Stimulated activated CD4-positive, alpha-beta T cell treated with anti-CD3 and anti-CD28 coated beads, Interleukin-4, amount 100 ng/mL, for 1 hour (primary cell): Measurements from ENCODE around the gene RND2.
A peak's percentile ranks its signal among the peaks of the same experiment; 100 is the strongest.
"Not testable (repeated sequence)": the region's sequence is repeated elsewhere in the genome, so short reads cannot be mapped to it uniquely, and the experiment has no call there.

Experiments used
- DNase-seq: peaks from one replicate; pipeline ENCODE4 v3.0.0-alpha.2; 2020

RND2 gene

DNA sequence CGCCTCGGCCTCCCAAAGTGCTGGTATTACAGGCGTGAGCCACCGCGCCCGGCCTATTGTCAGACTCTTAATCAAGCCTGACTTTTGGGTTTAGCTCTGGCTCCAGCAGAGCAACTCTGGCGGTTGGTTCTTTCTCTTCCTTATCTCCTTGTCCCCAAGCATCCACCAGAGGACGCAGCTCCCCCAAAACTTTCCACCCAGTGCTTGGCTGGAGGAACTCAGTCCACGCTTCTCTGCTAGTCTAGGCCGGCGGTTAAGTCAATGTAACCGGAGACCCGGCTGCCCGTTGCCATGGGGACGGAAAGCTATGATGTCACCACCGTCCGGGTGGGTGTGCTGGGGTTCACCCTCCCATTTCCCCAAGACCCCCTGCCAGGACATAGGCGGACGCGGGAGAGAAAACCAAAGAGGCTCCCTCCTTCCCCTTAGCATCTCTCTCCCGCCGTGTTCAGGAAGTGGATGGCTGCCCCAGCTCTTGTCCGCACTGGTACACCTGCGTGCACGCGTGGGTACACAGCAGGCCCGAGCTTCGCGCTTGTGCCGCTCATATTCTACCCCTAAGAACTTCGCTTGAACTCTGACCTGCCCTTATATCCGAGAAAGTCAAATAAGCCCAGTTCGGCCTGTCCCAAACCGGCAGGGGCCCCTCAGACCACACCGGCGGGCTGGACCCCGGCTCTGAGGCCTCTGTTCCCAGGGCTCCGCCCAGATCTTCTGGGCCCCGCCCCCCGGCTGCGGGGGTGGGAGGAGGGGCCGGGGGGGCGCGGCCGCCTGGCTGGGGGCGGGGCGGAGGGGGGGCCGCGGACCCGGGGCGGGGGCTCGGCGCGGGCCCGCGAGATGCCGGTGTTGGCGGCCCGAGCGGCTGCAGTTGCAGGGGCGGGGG, at the start of gene RND2:
Gene RND2 (plus strand): TSS at position 825 of the 883 bp plus-strand sequence. CDS start 117 bp downstream, outside the sequence.
- peak; percentile 74 for DNase-seq

DNA sequence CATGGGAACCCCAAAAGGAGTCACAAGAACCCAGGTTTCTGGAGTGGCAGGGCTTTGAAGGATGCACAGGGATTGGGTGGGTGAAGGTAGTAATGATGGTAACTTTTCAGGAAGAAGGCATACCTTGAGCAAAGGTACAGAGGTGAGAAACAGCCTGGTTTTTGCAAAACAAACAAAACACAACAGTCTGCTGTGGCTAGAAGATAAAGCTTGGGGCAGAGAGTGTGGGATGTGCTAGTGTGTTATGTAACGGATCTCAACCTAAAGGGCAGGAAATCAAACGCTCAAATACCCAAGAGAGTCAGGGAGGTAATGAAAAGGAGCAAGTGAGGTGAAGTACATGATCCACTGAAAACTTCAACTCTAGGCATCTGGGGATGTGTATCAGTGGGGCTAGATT, 49.8 kb upstream of the RND2 start:
- no peak for DNase-seq

- DNase-seq, result not testable (repeated sequence)
These were observed 49.3 kb upstream of the RND2 start for GRCh38 chr17:42975701-42976100.

DNA sequence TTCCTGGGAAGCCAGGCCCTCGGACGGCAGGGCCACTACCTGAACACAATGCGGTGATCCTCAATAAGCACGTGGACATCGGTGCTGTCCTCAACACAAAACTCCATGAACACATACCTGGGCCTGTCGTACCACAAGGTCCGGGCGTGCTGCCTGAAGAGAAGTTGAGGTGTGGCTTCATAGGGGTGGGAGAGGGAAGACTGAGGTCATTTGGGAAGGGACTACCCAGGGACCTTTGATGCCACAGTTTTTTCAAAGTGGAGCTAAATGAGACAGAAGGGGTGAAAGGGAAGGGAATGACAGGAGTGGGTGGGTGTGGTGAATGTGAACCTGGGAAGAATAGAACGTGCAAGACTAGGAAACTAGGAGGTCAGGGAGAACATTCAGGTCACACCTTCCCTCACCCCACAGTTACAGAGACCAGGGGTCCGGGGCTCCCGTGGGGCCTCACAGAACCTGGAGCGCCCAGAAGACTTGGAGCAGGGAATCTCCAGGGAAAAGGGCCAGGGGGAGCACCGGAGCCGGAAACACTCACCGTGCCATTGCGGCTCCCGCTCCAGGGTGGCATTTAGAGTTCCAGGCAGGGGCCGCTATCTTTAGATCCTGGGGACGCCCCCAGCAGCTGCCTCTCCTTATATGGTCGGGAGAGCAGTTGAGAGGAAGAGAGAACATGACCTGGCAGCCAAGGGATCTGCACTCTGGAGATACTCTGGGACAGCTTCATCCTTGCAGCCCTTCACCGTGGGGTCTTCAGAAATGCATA, 45.3 kb upstream of the RND2 start, which contains the start of gene PTGES3L:
Gene PTGES3L (minus strand): TSS at position 570 of the 763 bp plus-strand sequence. CDS start 27 bp downstream, at position 543.
- DNase-seq, result peak; percentile 20

DNA sequence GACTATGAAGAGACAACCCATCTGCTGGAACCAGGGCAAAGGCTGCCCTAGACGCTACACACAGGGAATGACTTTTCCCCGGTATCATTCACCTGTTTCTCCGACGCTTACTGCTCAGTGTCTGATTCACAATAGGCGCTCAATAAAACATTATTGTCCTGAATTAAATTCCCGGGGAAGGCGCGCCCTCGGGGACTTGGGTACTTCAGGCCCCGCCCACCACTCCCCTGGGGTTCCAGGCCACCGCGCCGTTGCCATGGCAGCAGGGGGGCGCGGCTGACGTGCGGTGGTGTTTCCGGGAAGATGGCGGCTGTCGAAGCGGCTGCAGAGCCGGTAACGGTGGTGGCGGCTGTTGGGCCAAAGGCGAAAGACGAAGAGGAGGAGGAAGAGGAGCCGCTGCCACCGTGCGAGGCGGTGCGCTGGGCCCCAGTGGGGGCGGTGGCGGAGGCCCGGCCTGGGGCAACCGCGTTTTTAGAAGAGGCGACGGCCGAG, 44.7 kb upstream of the RND2 start, which contains the start of gene RUNDC1:
Gene RUNDC1 (plus strand): TSS at position 292 of the 492 bp plus-strand sequence. CDS start 12 bp downstream, at position 304.
- peak; percentile 92 for DNase-seq

- DNase-seq, result peak; percentile 63
These were observed 44.1 kb upstream of the RND2 start for GRCh38 chr17:42980766-42981397.

- no peak for DNase-seq
These were observed 42.8 kb upstream of the RND2 start for GRCh38 chr17:42982266-42982665.

GRCh38 chr17:42985225-42985624, 39.8 kb upstream of the RND2 start:
- DNase-seq, result no peak

DNA sequence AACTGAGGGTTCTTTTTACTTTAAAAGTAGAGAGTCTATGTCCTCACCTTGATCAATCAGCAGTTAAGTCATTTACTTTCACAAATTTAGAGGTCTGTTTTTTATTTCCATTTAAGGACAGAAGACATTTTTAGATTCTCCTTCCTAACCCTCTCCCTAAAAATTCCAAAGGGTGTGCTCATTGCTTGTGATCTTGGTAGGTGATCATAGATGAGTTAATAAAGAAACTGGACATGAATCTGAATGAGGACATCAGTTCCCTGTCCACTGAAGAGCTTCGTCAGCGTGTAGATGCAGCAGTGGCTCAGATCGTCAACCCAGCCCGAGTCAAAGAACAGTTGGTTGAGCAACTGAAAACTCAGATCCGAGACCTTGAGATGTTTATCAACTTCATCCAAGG, 35.9 kb upstream of the RND2 start:
- no peak for DNase-seq

- DNase-seq, result no peak
These were observed 35.0 kb upstream of the RND2 start for GRCh38 chr17:42989726-42990652.

GRCh38 chr17:42991471-42991870, 33.6 kb upstream of the RND2 start:
- no peak for DNase-seq

DNA sequence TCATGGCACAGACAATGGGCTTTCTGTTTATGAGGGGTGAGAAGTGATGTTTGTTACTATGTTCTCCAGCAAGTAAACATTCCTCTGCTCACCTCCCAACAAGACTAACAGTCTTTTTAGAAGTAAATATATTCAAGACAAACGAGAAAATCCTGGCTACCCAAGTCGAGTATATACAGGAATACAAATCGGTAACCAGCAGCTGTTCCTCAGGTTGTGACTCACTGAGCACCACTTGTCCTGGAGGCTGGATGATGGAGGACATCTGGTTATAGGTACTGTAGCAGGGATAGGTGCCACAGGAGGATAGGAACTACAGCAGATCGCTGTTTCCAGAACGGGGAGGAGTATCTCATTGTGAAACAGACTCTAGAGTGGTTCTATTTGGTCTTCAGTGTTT, 32.2 kb upstream of the RND2 start:
- DNase-seq, result no peak

DNA sequence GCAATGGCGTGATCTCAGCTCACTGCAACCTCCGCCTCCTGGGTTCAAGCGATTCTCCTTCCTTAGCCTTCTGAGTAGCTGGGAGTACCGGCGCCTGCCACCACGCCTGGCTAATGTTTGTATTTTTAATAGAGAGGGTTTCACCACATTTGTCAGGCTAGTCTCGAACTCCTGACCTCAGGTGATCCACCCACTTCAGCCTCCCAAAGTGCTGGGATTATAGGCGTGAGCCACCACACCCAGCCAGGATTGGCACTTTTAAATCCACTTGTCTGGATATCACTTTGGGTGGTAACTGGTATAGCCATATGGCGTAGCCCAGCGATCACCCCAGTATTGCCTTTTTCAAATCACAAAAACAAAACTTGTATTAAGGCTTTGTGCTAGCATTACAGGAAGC, 31.1 kb upstream of the RND2 start:
- DNase-seq, result not testable (repeated sequence)

- no peak for DNase-seq
These were observed 27.5 kb upstream of the RND2 start for GRCh38 chr17:42997390-42997983.

DNA sequence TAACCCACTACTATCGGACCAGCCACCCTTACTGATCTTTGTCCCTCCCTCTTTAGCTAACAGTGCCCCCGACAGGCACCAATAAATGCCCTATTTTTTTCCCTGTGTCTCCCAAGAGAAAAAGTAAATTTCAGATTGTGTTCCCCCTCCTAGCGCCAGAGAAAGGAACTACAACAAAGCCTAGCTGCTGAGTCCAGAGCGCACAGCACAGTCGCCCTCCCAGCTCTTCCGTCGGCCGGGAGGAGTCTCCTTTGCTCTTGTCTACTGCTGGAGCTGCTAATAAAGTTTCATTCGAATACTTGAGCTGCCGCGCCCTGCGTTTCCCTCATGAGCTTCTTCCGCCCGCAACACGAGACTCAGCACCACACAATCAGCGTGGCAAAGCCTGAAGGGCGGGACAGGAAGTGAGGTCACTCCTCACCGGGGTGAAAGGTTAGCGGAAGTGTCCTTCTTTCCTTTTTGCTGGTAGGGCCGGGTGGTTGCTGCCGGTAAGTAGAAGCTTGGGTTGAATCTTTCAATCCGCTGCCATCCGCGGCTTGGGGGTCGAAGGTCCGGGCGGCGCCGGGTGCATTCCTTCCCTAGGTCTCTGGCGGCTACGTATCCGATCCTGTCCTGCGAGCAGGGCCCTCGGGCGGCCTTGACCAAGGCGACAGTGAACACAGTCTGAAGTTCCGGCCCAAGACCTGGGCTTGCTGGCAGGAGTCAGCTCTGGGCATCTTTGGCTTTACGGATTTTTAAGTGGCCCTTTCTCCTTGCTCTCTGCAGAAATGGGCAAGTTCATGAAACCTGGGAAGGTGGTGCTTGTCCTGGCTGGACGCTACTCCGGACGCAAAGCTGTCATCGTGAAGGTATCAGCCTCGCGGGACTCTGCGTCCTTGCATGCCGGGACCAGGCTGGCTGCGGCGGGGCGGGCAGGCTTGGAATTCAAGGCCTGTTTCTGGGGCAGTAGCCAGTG, 26.8 kb upstream of the RND2 start, which contains the start of gene RPL27:
Gene RPL27 (plus strand): TSS at position 436 of the 955 bp plus-strand sequence. CDS start 332 bp downstream, at position 768.
- peak; percentile 95 for DNase-seq

DNA sequence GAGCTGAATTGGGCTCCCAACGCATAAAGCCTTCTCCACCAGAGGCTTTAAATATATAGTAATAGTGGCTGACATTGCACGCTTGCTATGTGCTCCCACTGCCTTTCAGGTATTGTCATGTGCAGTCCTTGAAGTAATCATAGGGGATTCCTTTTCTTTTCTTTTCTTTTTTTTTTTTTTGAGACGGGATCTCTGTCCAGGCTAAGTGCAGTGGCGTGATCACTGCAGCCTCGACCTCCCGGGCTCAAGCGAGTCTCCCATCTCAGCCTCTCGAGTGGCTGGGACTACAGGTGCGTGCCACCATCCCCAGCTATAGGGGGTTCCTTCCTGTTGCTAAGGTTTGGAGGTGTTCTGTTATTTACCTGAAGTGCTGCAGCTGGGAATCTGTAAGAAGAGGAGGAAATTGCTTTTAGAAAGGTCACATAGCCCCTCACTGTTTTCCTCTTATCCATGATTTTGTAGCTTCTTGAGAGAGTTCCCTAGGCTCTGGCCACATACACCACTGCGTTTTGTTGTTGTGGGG, 26.0 kb upstream of the RND2 start:
- DNase-seq, result no peak

DNA sequence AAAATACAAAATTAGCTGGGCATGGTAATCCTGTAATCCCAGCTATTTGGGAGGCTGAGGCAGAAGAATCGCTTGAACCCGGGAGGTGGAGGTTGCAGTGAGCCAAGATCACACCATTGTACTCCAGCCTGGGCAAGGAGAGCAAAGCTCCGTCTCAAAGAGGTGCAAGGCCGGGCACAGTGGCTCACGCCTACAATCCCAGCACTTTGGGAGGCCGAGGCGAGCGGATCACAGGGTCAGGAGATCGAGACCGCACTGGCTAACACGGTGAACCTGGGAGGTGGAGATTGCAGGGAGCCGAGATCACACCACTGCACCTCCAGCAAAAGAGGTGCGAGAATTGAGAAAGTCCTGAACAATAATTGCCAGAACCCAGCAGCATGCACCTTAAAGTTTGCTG, 24.1 kb upstream of the RND2 start:
- not testable (repeated sequence) for DNase-seq

DNA sequence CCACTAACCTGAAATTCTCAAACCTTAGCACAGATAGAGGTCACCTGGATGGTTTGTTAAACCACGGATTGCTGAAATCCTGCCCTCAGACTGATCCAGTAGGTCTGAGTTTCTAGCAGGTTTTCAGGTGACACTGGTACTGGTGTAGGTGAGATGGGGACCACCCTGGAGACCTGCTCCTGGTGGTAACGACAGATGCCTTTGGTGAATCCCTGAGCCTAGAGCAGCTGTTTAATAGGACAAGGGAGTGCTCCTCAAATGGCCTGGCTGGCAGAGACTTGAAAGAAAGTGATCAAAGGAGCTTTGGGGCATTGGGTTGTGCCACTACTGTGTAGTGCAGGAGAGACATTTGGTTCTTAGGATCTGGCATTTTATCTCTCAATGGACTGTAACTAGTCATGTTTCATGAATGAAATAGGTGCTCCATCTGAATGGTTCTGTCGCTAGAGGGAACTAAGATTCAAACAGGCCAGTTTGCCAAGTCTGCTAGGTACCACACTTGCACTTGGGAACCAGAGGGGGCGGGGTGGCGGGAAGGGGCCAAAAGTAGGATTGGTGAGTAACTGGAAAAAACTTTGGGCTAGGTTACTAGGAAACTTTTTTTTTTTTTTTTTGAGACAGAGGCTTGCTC, 21.4 kb upstream of the RND2 start:
- DNase-seq, result no peak
